Activated naive CD8-positive, alpha-beta T cell (primary cell): Measurements from ENCODE around the gene PNLDC1.
A peak's percentile ranks its signal among the peaks of the same experiment; 100 is the strongest.
"Not testable (repeated sequence)": the region's sequence is repeated elsewhere in the genome, so short reads cannot be mapped to it uniquely, and the experiment has no call there.

Source experiments
- H3K27ac Mint-ChIP-seq: one replicate; pipeline ENCODE4 v1.8.0; 2021; ENCODE audit warnings: mixed read lengths
- H3K27me3 Mint-ChIP-seq: one replicate; pipeline ENCODE4 v1.8.0; 2021; ENCODE audit warnings: mixed read lengths
- H3K36me3 Mint-ChIP-seq: one replicate; pipeline ENCODE4 v1.8.0; 2021; ENCODE audit warnings: mixed read lengths
- H3K4me1 Mint-ChIP-seq: one replicate; pipeline ENCODE4 v1.8.0; 2021; ENCODE audit warnings: low read depth, mixed read lengths
- H3K4me3 Mint-ChIP-seq: one replicate; pipeline ENCODE4 v1.8.0; 2021; ENCODE audit warnings: mild to moderate bottlenecking, mixed read lengths
- H3K9me3 Mint-ChIP-seq: one replicate; pipeline ENCODE4 v1.8.0; 2021; ENCODE audit warnings: low read depth, mixed read lengths

Gene PNLDC1

GRCh38 chr6:159824690-159825089, 24.6 kb downstream of the PNLDC1 start:
- H3K4me3 Mint-ChIP-seq, H3K27ac Mint-ChIP-seq, H3K27me3 Mint-ChIP-seq, H3K9me3 Mint-ChIP-seq, H3K36me3 Mint-ChIP-seq: not testable (repeated sequence)
- peaks cover 21% of the 10 kb centered on the region for H3K4me1 Mint-ChIP-seq

- H3K27ac Mint-ChIP-seq: no peak overlapping the region
- H3K4me1 Mint-ChIP-seq: peaks cover 10% of the 10 kb centered on the region
- no peaks in the 10 kb centered on the region for H3K9me3 Mint-ChIP-seq
- H3K27me3 Mint-ChIP-seq: no peaks in the 10 kb centered on the region
- peaks cover 4% of the 10 kb centered on the region for H3K36me3 Mint-ChIP-seq
- H3K4me3 Mint-ChIP-seq: no peak overlapping the region
Measured at GRCh38 chr6:159826004-159826403, 25.9 kb downstream of the PNLDC1 start.

DNA sequence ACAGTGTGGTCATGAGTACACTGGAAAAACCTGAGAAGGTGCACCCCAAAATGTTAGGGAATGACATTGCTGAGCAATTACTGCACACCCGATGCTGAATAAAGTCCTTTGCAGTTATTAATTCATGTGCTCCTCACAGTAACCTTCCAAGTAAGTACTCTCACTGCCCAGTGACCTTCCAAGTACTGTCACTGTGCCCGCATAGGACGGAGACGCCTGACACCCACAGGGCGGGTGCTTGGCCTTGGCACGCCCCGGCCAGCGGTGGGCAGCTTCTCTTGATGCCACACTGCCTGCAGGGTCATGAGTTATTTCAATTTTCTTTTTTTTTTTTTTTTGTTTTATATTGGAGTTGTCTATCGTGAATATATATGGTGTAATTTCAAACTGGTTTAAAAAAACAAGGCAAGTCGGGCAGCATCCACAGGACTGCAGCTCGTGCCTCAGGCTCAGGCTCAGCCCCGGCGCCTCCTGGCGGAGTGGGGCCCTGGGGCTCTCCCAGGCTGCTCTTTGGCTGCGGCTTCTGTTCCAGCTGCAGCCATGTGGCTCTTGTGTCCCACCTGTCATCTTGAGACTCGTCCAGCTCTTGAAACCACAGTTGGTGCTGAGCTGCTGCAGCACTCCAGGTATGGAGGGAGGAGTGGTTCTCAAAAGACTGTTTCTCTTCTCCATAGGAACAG, 27.0 kb downstream of the PNLDC1 start:
- peaks cover 4% of the 10 kb centered on the region for H3K36me3 Mint-ChIP-seq
- H3K27me3 Mint-ChIP-seq: no peaks in the 10 kb centered on the region
- H3K4me3 Mint-ChIP-seq: no peak overlapping the region
- peaks cover 7% of the 10 kb centered on the region for H3K4me1 Mint-ChIP-seq
- H3K9me3 Mint-ChIP-seq: no peaks in the 10 kb centered on the region
- no peak overlapping the region for H3K27ac Mint-ChIP-seq

DNA sequence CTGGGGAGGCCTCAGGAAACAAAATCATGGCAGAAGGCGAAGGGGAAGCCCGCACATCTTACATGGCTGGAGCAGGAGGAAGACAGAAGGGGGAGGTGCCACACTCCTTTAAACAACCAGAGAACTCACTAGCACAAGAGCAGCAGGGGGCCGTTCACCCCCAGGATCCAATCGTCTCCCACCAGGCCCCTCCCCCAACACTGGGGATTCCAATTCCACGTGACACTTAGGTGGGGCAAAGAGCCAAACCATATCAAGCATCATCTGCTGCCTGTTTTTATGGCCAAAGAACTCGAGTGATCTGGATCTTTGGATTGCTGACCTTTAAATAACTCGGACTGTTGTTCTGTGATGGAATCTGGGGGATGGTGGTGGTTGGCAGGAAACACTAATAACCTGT, 28.0 kb downstream of the PNLDC1 start:
- H3K4me3 Mint-ChIP-seq: no peak overlapping the region
- H3K27ac Mint-ChIP-seq: no peak overlapping the region
- no peaks in the 10 kb centered on the region for H3K9me3 Mint-ChIP-seq
- H3K36me3 Mint-ChIP-seq: no peaks in the 10 kb centered on the region
- no peaks in the 10 kb centered on the region for H3K27me3 Mint-ChIP-seq
- peaks cover 8% of the 10 kb centered on the region for H3K4me1 Mint-ChIP-seq

DNA sequence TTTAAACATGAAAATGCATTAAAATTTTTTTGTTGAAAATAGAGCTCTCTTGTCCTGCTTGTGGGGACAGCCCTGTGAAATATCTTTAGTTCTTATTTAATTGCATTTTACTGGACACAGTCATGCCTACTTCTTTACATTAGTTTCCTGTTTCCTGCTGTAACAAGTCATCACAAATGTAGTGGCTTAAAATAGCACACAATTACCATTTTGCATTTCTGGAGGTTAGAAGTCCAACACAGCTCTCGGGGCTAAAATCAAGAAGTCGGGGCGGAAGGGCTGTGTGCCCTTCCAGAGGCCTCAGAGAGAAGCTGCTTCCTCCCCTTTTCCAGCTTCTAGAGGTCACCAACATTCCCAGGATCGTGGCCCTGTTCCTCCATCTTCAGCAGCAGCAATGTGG, 29.4 kb downstream of the PNLDC1 start:
- H3K36me3 Mint-ChIP-seq: no peaks in the 10 kb centered on the region
- H3K4me3 Mint-ChIP-seq: no peak overlapping the region
- peaks cover 21% of the 10 kb centered on the region for H3K4me1 Mint-ChIP-seq
- H3K9me3 Mint-ChIP-seq: no peaks in the 10 kb centered on the region
- no peaks in the 10 kb centered on the region for H3K27me3 Mint-ChIP-seq
- no peak overlapping the region for H3K27ac Mint-ChIP-seq

DNA sequence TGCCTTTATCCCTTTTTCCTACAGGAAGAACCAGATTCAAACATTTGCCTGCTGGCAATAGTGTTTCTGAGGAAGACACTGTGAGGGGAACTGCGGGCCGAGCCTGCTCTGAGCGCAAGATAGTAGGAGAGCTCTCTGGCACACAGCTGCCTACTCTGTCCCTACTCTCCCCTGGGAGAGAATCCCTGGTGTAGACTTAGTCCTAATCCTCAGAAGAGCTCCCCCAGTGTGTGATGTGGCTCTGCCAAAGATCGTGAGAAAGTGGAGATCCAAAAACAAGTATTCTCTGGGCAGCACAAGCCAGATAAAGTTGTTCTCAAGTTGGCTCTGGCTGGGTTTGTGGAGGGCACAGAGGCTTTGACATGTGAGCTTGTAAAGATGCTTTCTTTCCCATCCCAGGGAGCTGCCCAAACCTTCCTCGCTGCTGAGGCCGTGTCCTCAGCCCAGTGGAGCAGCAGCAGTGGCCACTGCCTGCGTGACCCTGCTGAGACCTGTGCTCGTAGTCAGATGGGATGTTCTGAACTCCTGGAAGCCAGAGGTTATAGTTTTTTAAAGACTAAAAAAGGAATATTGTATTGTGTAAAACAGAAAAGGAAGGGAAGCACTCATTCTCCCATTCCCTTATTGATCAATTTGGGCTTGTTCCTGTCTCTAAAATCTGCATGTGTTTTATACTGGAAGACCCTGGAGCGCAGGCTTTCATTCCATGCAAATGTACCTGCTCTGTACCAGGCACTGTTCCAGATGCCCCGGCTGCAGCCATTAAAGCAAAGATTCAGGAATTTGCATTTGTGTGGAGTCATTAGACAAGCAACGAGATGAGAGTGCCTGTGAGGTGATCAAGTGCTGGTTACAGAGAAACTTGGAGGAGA, 30.7 kb downstream of the PNLDC1 start:
- H3K4me3 Mint-ChIP-seq: no peak overlapping the region
- no peaks in the 10 kb centered on the region for H3K27me3 Mint-ChIP-seq
- no peak overlapping the region for H3K27ac Mint-ChIP-seq
- H3K9me3 Mint-ChIP-seq: no peaks in the 10 kb centered on the region
- no peaks in the 10 kb centered on the region for H3K36me3 Mint-ChIP-seq
- peaks cover 32% of the 10 kb centered on the region for H3K4me1 Mint-ChIP-seq

DNA sequence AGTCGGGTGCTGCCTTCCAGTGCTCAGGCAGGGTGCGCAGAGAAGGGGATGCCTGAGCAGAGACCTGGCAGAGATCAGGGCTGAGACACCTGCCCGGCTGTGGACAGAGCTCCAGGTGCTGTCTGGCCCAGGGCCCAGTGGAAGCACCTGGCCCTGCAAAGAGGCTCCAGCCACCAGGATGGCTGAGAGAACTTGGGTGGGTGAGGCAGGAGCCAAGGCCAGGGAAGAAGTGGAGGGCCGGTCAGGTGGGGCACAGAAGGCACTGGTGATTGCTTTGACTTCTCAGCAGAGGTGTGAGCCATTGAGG, 31.2 kb downstream of the PNLDC1 start:
- Mint-ChIP-seq H3K4me1 (peaks cover 32% of the 10 kb centered on the region), H3K27ac (no peak overlapping the region), H3K4me3 (no peak overlapping the region), H3K27me3 (no peaks in the 10 kb centered on the region), H3K36me3 (no peaks in the 10 kb centered on the region), H3K9me3 (no peaks in the 10 kb centered on the region)

DNA sequence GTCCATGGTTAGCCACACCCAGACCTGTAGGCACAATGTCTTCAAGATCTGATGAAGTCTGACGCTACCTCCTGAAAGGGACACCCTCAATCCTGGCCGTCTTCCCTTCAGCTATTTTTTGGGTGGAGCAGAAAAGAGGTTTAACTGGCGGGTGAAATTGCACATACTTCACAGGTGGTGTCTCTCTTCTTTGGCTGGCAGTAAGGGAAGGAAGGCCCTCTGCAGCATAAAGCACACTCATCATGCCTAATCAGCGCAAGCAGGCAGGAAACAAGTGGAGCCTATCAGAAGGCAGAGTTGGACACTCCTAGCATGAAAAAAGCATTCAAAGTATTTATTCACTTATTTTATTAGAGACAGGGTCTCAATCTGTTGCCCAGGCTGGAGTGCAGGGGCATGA, 32.9 kb downstream of the PNLDC1 start:
- H3K27me3 Mint-ChIP-seq: no peaks in the 10 kb centered on the region
- H3K36me3 Mint-ChIP-seq: no peaks in the 10 kb centered on the region

DNA sequence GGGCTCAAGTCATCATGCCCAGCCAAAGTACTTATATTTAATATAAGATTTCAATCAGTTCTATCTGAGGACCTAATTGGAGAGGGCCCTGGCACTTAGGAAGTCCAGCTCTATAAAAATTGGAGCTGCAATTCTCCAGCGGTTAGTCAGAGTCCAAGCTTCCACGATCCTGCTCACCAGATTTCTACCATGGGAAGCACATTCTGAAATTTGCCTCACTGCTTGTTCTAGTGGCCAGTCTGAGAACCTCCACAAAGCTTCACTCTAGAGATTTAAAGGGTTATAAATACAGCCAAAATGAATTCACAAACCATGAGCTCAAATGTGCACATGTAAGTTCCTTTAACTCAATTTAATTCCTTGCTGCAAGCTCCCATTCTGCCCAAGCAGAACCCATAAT, 33.5 kb downstream of the PNLDC1 start:
- Mint-ChIP-seq H3K9me3 (no peaks in the 10 kb centered on the region), H3K4me3 (no peak overlapping the region), H3K27me3 (no peaks in the 10 kb centered on the region), H3K4me1 (peaks cover 32% of the 10 kb centered on the region), H3K27ac (peak overlapping the region; percentile 12), H3K36me3 (no peaks in the 10 kb centered on the region)

More for the DNA sequence above, 32.9 kb downstream of the PNLDC1 start:
- no peaks in the 10 kb centered on the region for H3K9me3 Mint-ChIP-seq
- H3K4me3 Mint-ChIP-seq: no peak overlapping the region
- no peak overlapping the region for H3K27ac Mint-ChIP-seq
- peaks cover 32% of the 10 kb centered on the region for H3K4me1 Mint-ChIP-seq

DNA sequence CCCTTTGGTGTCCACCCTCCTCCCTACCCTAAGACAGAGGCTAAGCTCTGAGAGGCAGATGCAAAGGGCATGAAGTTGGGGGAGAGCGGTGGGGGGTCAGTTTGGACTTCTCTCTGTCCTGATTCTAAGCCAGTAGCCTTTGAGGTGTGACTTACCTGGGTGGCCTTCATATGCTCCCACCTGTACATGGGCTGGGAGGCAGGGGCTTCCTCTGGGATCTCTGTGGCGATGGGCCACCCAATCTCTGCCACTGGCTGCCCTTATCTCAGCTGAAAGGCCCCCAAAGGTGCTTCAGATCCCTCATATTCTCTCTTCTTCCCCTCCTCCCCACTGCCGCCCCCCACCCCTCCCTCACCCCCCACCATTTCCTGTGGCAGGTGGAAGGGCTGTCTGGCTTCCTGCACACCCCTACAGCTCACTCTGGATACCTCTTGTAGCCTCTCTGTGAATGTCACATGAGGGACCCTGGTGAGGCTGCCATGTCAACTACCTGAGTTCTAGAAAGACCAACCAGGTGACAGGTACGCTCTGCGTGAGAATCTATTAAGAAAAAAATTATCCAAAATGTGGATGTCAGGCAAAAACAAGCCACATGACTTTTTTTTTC, 34.0 kb downstream of the PNLDC1 start:
- Mint-ChIP-seq H3K27ac (peak overlapping the region; percentile 12), H3K4me1 (peaks cover 32% of the 10 kb centered on the region), H3K9me3 (no peaks in the 10 kb centered on the region), H3K36me3 (no peaks in the 10 kb centered on the region), H3K4me3 (no peak overlapping the region), H3K27me3 (no peaks in the 10 kb centered on the region)

GRCh38 chr6:159836718-159837490, 36.8 kb downstream of the PNLDC1 start:
- Mint-ChIP-seq H3K4me1 (peaks cover 31% of the 10 kb centered on the region), H3K36me3 (no peaks in the 10 kb centered on the region), H3K27me3 (no peaks in the 10 kb centered on the region), H3K4me3 (no peak overlapping the region), H3K9me3 (no peaks in the 10 kb centered on the region), H3K27ac (no peak overlapping the region)

DNA sequence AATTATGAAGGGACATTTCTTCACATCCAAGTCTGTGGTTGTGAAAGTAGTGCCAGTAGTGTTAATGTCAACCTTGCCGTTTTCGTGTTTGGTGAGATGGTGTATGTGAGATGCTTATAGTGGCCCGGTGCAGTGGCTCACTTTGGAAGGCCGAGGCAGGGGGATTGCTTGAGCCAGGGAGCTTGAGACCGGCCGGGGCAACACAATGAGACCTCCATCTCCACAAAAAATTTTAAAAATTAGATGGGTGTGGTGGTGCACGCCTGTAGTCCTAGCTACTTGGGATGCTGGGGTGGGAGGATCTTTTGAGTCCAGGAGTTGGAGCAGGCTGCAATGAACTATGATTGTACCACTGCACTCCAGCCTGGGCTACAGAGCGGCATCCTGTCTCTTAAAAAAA, 37.4 kb downstream of the PNLDC1 start:
- Mint-ChIP-seq H3K4me1 (peaks cover 31% of the 10 kb centered on the region), H3K4me3 (no peak overlapping the region), H3K27ac (no peak overlapping the region), H3K36me3 (no peaks in the 10 kb centered on the region), H3K9me3 (no peaks in the 10 kb centered on the region), H3K27me3 (no peaks in the 10 kb centered on the region)

- Mint-ChIP-seq H3K9me3 (no peaks in the 10 kb centered on the region), H3K4me1 (peaks cover 26% of the 10 kb centered on the region), H3K27ac (no peak overlapping the region), H3K4me3 (no peak overlapping the region), H3K36me3 (no peaks in the 10 kb centered on the region), H3K27me3 (no peaks in the 10 kb centered on the region)
Measured at GRCh38 chr6:159838020-159838744, 38.1 kb downstream of the PNLDC1 start.

DNA sequence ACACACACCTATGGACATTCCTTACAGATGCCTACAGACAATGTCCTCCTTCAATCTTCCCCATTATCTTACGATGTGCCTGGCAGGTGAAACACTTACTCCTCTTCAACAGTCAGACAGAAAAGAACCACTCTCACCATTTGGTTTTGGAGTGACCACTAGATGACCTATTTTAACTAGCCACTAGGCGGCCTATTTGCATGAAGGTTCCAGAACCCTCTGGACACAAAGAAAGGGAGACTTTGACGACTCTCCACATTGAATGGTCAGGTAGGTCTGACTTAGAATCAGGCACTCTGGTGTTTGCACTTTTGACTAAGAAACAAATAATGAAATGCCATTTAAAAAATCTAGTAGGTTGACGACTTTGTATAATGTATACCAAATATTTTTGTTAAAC, 42.0 kb downstream of the PNLDC1 start:
- no peak overlapping the region for H3K4me3 Mint-ChIP-seq
- H3K27ac Mint-ChIP-seq: no peak overlapping the region
- no peaks in the 10 kb centered on the region for H3K27me3 Mint-ChIP-seq
- H3K4me1 Mint-ChIP-seq: peaks cover 13% of the 10 kb centered on the region
- H3K36me3 Mint-ChIP-seq: no peaks in the 10 kb centered on the region
- no peaks in the 10 kb centered on the region for H3K9me3 Mint-ChIP-seq
